Kidney (tissue), 14 donors: ENCODE measurements around the gene CAV1. TPM values are rescaled to one million over a fixed set of nuclear protein-coding genes. Genes with fewer than 3 reads are reported as not detected.

Experiments
- DNase-seq, 5 donors: peaks; one replicate each; pipeline ENCODE4 v3.0.0-alpha.2; 2013 to 2020
- FAIRE-seq: peaks from 2 replicates; lab custom pipeline; 2012; peaks lifted over from hg19 to GRCh38; lab: Jason Lieb, UNC
- H3K27ac ChIP-seq, 2 donors: one replicate each; pipeline ENCODE4 v1.7.0; 2013; ENCODE audit warnings: low read depth in 2 of 2, low read length in 2 of 2, inconsistent platforms in 1 of 2
- H3K27me3 ChIP-seq: one replicate; pipeline ENCODE4 v1.7.1; 2013; ENCODE audit warnings: low read length, inconsistent platforms; ENCODE audit not compliant: control insufficient read depth, insufficient read depth
- H3K36me3 ChIP-seq, 3 donors: one replicate each; pipeline versions ENCODE4 v1.7.0 to v1.7.1; 2013; ENCODE audit warnings: low read length in 3 of 3, control low read depth in 1 of 3, inconsistent platforms in 1 of 3; ENCODE audit not compliant: insufficient read depth in 3 of 3, control insufficient read depth in 2 of 3
- H3K4me1 ChIP-seq, 3 donors: one replicate each; pipeline versions ENCODE4 v1.7.0 to v1.7.1; 2013; ENCODE audit warnings: low read length in 3 of 3, inconsistent platforms in 1 of 3, low read depth in 1 of 3; ENCODE audit not compliant: control insufficient read depth in 2 of 3, insufficient read depth in 2 of 3
- H3K4me3 ChIP-seq, 3 donors: one replicate each; pipeline versions ENCODE4 v1.7.0 to v1.8.1; 2013; ENCODE audit warnings: low read length in 3 of 3, control low read depth in 1 of 3, inconsistent platforms in 1 of 3
- H3K9ac ChIP-seq, 3 donors: one replicate each; pipeline versions ENCODE4 v1.7.0 to v1.7.1; 2013; ENCODE audit warnings: low read length in 3 of 3, control low read depth in 1 of 3, inconsistent platforms in 1 of 3
- H3K9me3 ChIP-seq, 3 donors: one replicate each; pipeline versions ENCODE4 v1.7.0 to v1.7.1; 2013; ENCODE audit warnings: low read length in 3 of 3, control low read depth in 1 of 3, inconsistent platforms in 1 of 3; ENCODE audit not compliant: control insufficient read depth in 2 of 3, insufficient read depth in 1 of 3
- CTCF ChIP-seq: IDR thresholded peaks from 3 replicates; pipeline ENCODE4 v1.5.1; 2012; ENCODE audit warnings: mild to moderate bottlenecking, moderate library complexity, borderline replicate concordance; ENCODE audit not compliant: insufficient read depth; ENCODE audit errors: extremely low read depth
- intact Hi-C: fragments of 100-400 bp; cut with DNase I; formaldehyde crosslinking; loops from one replicate; pipeline ENCODE4 v1.11.1; 2022
- polyA plus RNA-seq: library from polyadenylated mRNA; stranded (reverse); fragments of 350-450 nt; fragmentation: Illumina TruSeq; extraction: RNeasy Lipid Tissue Mini Kit (QIAGEN cat#74804); gene quantifications from one replicate; pipeline ENCODE4 v1.2.3, GENCODE V29; 2014; ENCODE audit warnings: low read depth, low replicate concordance; ENCODE audit not compliant: insufficient read depth
- total RNA-seq: library from RNA; stranded (reverse); fragmentation: NEBNext Ultra II Directional; extraction: Animal tissue kit (Norgen Biotek cat#: 25700); gene quantifications from one replicate; pipeline ENCODE4 v1.2.1, GENCODE V29; 2021
- donor health status: control.
- donor health status: control.
- donor health status: control.
- donor health status: control.
- donor health status: control.
- donor health status: DM: yes; HTN: yes; CAD: no.
- donor health status: Normal renal cell carcinoma (clear cell type).

The CAV1 gene
- total and polyA plus RNA-seq, 2 donors from 2014 or later = 15.7 to 67.2 TPM

- intact Hi-C loops = no loop called here
- FAIRE-seq (no peak), DNase-seq (no peak)
- Histone ChIP-seq H3K4me3 (no peak overlapping the region), H3K27me3 (no peaks in the 10 kb centered on the region), H3K9me3 (no peaks in the 10 kb centered on the region), H3K4me1 (no peaks in the 10 kb centered on the region), H3K27ac (no peak overlapping the region), H3K9ac (no peak overlapping the region), H3K36me3 (no peaks in the 10 kb centered on the region)
- no peak for TF ChIP-seq CTCF
Observed at GRCh38 chr7:116542618-116543017, 17.8 kb downstream of the CAV1 start.

- no peaks in the 10 kb centered on the region for H3K4me1 ChIP-seq
- H3K36me3 ChIP-seq = no peaks in the 10 kb centered on the region
- intact Hi-C loops = no loop called here
- no peak for TF ChIP-seq CTCF
- FAIRE-seq (no peak), DNase-seq (no peak)
- H3K9ac ChIP-seq = no peak overlapping the region
- H3K27me3 ChIP-seq = no peaks in the 10 kb centered on the region
- no peaks in the 10 kb centered on the region for H3K9me3 ChIP-seq
- no peak overlapping the region for H3K27ac ChIP-seq
- H3K4me3 ChIP-seq = no peak overlapping the region
Observed at GRCh38 chr7:116543664-116544063, 18.8 kb downstream of the CAV1 start.

- no peak for TF ChIP-seq CTCF
- FAIRE-seq (no peak), DNase-seq (no peak)
- Histone ChIP-seq H3K27me3 (no peaks in the 10 kb centered on the region), H3K9ac (no peak overlapping the region), H3K27ac (no peak overlapping the region), H3K4me1 (no peaks in the 10 kb centered on the region), H3K36me3 (no peaks in the 10 kb centered on the region), H3K9me3 (no peaks in the 10 kb centered on the region), H3K4me3 (no peak overlapping the region)
- intact Hi-C loops = no loop called here
Observed at GRCh38 chr7:116544487-116544886, 19.7 kb downstream of the CAV1 start.

GRCh38 chr7:116545411-116545993, 20.7 kb downstream of the CAV1 start:
- Histone ChIP-seq H3K27me3 (no peaks in the 10 kb centered on the region), H3K4me1 (no peaks in the 10 kb centered on the region), H3K4me3 (no peak overlapping the region), H3K27ac (no peak overlapping the region), H3K9ac (no peak overlapping the region), H3K36me3 (no peaks in the 10 kb centered on the region), H3K9me3 (no peaks in the 10 kb centered on the region)
- FAIRE-seq = no peak
- intact Hi-C loops = no loop called here
- DNase-seq = no peak
- no peak for TF ChIP-seq CTCF
